HG02840 (cell line): ENCODE data around the gene PNCK.
"Not testable (repeated sequence)": the region's sequence is repeated elsewhere in the genome, so short reads cannot be mapped to it uniquely, and the experiment has no call there.

ENCODE experiments used
- ATAC-seq: cut with Tn5 transposase; IDR thresholded peaks from one replicate; pipeline ENCODE4 v1.9.1; 2021; ENCODE audit warnings: mild to moderate bottlenecking, moderate library complexity, moderate number of reproducible peaks; ENCODE audit not compliant: unreplicated experiment, low FRiP score

Gene PNCK

DNA sequence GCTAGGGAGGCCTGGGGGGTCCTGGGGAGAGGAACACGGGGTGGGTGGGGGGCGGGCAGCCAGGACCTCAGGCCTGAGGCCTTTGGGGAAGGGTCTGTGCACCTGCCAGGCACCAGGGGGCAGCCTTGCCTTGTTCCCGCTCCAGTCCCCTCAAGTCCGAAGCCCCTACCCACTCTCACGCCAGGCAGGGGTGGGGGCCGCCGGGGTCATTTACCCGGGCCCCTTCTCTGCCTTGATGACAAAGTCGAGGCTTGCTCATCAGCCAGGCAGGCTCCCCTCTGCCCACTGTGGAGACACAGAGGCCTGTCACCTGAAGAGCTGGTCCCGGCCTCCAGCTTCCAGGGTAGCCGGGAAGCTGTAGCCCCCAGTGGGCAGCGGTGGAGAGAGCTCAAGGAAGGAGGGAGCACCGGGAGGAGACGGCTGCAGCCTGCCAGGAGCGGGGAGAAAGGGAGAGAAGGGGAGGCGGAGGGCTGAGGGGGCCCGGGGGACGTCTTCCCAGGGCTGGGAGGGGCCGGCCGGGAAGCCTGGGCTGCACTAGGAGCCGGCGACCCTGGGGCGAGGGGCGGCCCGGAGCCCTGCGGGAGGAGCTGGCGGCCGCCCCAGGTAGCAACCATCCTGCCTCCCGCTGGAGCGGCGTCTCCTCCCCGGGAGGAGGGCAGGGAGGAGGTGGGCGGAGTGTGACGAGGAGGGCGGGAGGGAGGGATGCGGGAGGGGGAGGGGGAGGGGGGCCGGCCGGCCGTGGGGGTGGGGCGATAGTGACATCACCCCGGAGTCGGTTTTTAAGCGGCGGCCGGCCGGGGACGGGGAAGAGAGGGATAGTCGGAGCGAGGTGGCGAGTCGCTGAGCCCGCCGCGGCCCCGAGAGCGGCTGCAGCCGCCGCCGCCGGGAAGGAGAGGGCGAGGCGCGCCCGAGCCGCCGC, 13.8 kb upstream of the PNCK start, which contains the start of gene SLC6A8:
Gene SLC6A8, plus strand, starts transcription at position 806 of the 919 bp plus-strand sequence. CDS start 649 bp downstream, outside the sequence.
- ATAC-seq = no peak

DNA sequence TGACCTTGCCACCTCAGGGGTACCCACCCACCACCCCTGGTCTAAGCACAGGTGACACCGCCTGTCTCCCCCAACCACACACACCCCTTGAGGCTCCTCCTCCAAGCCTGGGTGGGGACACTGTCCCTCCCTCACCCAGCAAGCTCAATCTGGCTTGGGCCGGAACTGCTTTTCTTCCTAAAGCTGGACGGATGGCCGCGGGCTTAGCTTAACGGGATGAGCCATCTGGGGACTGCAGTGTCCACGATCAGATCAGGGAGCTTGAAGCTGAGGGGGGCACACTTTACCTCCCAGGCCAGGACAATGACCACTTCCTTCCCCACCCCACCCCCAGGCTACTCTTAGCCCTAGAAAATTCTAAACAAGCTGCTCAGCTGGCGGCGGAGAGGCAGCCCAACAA, 13.1 kb upstream of the PNCK start:
- no peak for ATAC-seq

DNA sequence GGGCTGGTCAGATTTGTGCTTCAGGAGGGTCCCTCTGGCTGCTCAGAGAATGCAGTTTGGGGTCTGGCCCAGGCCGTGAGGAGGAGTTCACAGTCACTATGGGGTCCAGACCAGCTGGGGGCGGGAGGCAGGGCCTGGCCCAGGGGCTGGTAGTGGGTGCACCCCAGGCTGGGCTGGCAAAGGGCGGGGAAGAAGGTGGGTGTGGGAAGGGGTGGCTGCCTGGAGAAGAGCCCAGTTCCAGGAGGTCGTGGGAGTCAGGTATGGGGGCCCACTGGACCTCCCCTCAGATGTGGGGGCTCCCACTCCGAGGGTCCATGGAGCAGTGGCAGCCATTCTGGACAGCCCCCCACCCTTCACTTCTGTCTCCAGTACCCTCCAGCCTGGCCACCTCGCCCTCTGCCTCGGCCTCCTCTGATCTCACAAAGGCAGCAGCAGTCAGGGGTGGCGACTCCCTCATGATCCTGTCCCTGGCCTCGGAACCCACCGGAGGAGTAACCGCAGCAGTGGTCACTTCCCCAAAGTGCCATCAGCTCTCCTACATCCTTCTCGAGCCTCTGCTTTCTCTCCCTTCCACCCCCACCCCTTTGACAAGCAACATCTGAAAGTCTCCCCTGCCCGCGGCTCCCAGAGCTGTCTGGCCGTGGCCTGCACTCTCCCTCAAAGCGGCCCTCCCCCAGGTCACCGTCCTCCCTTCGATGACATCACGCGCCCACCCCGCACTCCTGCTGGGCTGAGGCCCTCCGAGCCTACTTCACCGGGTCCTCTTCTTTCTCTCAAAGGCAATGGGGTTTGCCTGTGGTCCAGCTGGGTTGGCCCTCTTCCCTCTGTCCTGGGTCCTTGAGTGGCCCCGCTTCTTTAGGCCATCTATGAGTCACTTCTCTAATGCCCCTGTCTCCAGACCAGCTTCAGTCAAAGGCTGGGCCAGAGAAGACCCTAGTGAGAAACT, 12.4 kb upstream of the PNCK start:
- no peak for ATAC-seq

DNA sequence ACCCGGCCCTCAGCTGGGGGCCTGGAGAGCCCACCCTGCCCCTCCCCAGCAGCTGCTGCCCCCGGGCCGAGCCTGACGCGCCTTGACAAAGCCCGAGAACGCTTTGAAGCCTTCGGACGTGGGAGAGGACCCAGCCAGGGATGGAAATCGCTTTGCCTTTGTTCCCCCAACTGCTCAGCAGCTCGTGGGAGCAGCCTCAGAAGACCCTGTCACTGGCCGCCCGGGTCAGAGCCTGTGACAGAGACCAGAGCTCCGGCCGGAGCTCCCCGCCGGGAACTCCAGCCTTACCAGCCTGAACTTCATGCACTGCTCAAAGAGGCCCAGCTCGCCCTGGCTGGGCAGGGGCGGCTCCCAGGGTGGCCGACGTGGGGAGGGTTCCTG, 11.5 kb upstream of the PNCK start:
- ATAC-seq = no peak

DNA sequence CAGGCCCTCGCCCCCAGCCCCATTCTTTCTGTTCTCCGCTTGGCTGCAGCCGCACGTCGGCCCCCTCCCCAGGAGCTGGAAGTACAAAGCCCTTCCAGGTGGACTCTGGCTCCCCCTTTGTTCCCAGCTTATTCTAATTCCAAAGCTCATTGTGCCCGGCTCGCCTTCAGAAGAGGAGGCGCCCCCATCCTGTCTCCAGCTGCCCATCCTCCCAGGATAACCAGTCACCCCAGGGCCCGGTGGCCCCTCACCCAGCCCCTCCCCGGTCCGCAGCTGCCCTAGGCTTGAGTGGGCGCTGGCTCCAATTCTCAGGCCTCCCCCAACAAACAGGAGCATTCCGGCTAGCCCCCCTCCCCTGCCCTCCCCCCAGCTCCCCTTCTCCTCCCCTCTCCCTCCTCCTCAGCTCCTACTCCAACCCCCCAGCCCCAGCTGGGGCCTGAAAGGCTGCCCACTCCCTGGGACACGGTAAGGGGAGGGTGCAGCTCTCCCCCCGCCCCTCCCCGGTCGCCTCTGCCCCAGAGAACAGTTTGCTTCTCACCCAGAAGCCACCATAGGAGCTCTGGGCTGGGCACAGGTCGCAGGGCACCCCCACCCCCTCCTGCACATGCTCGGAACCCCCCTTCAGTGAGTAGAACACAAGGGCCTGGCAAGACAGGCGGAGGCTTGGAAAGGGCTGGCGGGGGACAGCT, 11.0 kb upstream of the PNCK start:
- ATAC-seq = no peak

DNA sequence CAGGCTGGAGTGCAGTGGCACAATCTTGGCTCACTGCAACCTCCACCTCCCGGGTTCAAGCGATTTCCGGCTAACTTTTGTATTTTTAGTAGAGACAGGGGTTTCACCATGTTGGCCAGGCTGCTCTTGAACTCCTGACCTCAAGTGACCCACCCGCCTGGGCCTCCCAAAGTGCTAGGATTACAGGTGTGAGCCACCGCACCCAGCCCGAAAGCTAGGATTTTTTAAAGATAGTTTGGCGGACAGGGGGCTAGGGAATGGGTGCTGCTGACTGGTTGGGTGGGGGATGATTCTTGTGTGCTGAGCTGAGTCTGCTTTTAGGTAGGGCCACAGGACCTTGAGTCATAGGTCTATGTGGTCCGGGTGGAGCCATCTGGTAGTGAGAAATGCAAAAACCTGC, 9.9 kb upstream of the PNCK start:
- ATAC-seq = not testable (repeated sequence)

DNA sequence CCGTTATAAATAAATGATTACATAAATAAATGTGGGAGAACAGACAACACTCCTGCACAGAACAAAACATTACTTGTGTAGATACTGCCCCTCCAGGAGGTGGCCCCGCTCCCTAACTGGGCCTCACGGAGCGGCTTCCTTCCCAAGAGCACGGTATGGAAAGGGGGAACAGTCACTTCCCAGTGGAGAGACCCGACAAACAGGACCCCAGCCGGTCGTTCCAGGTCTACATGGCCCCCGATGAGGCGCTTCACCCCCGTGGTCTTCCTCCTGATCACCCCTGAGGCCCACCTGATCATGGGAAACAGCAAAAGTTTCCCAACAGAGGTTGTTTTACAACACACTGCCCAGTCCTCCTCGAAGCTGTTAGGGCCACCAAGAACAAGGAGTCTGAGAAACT, 7.6 kb upstream of the PNCK start:
- no peak for ATAC-seq

DNA sequence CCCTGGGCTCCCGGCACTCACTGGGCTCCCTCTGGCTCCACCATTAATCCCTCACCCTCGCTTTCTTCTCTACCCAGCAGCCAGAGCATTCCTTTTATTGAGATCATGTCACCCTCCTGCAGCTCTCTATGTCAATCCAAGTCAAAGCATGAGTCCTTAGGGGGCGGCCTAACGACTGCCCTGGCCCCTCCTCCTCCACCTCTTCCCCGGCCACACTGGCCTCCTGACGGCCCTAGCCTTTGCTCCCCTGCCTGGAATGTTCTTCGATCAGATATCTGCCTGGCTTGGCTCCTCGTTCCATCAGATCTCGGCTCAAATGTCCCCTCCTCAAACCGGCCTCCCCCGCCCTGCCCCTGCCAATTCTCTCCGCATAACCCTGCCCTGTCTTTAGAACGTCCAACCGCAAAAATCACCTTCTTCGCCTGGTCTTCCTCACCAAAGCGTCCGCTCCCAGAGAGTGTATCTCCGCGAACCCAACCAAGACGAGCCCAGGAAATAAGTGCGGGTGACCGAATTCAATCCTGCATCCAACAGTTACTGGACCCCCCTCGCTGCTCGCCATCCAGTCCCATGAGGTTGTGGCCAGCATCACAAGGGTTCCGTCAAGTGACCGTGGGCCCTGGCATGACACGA, 722 bp upstream of the PNCK start:
- no peak for ATAC-seq

DNA sequence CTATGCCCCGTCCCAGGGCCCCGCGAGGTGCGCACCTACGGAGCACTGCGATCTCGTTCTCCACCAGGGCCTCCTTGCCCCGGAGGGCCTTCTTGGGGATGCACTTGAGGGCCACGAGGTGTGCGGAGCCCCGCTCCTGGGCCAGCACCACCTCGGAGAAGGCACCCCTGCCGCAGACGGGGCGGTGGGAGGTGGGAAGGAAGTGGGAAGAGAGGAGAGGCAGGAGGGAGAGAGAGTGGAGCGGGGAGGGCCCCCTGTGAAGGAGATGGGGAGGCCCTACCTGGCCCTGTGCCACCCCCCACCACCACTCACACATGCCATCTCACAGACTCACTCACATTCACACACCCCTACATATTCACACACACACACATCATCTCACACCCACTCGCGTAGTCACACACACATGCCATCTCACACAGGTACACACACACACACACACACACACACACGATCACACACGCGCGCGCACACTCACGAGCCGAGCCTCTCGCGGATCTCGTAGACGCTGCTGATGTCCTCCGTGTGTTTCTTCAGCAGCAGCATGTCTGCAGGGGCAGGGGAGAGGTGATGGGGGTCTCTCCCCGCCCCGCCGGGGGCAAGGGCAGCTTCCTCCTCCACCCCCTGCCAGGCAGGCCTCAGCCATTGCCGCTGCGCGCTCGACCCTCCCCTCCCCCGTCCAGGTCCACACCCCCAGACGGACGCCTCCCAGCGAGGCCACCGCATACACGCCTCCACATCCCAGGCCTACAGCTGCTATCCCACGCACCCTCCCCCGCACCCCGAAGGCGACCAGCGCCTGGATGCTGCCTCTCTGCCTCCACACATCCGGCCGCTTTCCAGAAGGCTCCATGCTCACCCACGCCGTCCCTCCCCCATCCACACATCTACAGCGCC, 834 bp downstream of the PNCK start:
- ATAC-seq = no peak

DNA sequence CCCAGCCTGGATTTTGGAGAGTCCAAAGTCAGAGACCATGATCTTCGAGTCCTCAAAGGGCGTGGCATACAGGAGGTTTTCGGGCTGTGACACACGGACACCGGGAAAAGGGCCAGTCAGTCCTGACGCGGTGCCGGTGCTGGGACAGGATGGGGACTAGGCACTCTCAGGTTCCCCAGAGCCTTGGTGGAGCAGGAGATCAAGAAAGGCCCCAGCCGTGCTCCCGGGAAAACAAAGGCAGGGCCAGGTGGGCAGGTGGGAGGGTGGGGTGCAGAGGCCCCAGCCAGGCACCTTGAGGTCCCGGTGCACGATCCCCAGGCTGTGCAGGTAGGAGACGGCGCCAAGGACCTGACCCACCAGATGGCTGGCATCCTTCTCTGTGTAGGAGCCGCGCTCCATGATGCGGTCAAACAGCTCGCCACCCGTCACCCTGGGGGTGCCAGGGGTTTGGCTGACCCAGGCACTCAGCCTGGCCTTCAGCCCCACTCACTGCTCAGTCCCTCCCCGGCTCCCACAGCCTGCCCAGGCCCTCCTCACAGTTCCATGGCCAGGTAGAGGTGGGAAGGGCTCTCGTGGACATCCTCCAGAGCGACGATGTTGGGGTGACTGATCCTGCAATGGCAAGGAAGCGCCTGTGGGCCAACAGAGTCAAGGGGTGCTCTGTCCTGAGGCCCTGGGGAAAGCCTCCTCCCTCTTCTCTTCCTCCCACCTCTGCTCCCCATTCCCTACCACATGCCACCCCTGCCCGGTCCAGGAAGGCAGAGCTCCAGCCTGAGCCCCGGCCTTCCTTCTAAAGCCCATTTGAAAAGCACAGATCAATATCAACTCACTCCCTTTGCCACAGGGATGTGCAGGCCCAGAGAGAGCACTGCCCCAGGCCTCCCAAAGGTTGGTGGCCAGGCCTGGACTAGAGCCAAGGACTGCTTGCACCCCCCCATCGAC, 1.8 kb downstream of the PNCK start:
- no peak for ATAC-seq

DNA sequence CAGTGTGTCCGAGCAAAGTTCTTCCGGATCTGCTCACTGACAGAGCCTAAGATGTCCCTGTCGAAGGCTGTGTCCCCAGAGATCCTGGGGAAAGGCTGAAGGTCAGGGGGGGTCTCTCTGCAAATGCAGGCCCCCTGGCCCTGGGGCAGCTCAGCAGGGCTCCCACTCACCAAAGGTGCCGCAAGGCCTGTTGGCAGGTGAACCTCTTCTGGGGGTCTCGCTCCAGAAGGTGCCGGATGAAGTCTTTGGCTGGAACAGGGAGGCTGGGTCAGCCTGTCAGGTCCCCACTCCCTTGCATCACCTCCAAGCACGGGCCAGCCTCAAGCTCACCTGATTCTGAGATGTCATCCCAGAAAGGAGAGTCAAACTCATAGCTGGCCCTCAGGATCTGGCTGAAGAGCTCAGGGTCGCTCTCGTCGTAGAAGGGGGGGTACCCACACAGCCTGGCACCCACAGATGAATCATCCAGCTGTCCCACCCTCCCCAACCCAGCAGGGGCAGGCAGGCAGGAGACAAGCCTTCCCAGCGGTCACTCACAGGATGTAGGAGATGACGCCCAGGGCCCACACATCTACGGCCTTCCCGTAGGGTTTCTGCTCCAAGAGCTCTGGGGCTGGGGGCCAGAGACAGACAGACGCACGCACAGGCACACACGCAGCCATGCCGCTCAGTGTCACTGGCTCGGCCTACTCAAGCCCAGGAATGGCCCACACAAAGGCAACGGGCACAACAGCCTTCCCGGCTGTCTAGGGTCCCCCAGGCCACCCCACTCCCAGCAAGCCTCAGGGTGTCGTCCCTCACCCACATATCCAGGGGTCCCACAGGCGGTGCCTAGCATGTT, 2.6 kb downstream of the PNCK start:
- ATAC-seq = no peak

DNA sequence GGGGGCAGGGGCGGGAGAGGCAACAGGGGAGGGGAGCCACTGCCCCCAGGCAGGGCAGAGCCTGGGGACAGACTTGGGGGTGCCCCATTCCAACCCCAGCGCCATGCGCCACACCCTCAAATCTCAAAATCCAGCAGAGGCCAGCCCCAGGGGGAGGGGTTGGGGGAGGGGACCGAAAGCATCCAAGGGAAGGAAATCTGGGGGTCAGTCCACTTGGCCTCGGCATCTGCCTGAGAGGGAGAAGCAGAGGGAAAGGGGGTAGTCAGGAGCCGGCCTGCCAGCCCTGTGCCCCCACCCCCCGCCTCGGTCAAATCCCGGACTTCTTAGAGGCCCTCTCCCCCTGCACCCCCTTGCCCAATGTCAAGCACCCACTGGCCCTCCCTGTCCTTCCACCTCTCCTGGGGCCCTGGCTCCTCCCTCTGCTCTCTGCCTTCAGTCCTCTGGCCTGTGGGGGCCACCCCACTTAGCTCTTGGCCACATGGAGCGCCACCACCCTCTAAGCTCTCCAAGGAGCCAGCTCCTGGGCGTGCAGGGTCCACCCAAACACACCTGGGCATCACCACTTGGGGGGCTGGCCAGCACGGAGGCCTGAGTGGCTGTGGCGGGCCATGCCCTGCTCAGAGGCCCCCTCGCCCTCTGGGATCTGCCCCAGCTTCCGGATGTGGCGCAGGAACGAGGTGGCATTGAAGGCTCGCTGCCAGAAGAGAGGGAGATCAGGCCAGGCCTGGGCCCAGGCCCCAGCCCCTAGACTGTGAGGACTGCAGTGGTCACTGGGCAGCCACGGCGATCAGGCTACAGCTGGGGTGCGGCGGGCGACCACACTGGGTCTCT, 3.5 kb downstream of the PNCK start:
- ATAC-seq = no peak

DNA sequence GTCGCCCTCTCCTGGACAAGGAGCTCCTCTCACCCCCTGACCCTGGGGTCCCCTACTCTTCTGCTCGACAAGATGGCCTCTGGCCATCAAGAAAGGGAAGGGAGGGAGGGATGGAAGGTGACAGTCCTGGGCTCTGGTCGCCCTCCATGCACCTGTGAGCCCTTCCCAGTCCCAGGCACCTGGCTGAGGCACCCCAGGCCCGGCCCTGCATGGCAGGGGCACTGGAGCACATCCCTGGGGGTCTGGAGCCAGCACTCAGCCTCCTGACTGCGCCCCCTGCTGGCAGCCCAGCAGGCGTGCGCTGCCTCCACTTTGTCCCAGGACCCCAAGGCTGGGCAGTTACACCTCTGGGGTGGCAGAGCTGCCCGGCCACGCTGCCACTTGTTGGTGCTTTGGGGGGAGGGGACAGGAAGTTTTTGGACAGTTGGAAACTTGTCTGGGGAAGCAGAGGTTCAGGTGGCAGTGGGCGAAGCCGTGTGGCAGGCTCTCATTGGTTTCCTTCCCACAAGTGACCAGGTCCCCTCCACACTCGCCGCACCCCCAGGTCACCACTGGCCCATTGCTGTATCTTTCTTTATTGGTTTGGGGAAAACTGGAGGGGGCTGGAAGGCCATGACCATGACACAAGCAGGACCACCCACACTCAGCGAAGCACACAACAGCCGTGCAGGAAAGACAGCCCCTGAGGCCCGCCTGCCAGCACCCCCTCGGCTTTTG, 4.3 kb downstream of the PNCK start:
- no peak for ATAC-seq

DNA sequence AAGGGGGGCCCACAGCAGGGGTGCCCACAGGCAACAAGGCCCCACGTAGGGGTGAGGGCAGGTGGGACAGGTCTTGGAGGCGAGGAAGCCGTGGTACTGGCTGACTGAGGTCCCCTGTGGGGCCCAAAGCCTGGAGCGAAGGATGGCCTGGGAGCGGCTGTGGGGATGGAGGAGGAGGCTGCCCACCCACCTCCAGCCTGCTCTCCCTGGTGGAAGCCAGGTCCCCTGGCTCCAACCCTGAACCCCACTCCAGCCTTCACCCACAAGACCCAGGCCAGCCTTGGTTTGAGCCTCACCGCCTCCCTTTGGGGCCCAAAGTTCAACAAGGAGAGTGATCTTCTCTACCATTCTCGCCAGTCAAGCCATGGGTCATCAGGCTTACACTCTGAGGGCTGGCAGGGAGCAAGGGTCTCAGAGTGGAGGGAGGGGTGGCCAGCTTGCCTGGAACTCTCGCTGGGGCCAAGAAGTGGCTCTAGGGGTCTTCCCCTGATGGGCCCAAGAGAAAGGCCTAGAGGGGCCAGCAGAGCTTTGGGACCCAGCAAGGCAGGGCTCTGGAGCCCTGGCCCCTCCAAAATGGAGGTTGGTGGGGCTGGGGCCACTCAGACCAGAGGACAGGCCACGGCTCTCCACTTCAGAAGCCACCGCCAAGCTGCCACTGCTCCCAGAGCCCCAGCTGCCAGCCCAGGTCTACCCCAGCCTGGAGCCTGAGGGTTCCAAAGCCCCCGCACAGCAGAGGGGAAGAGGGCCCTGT, 5.0 kb downstream of the PNCK start:
- no peak for ATAC-seq

DNA sequence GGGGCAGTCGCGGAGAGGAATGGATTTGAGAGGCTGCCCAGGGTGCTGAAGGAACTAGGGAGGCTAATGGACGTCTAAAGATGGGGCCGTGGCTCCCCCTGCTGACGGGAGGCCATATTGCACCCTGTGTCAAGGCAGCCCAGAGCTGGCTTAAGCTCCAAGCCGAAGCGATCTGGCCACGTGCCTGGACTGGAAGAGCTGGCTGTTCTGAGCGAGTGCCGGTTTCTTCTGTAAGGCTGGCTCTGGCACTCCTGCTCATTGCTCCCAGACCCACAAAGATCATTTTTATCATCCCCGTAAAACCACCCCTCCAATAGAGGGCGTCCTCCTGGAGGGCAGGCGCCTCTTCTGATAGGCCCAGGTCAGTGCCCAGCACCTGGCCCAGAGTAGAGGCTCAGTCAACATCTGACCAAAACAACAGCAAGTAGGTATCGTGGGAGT, 5.6 kb downstream of the PNCK start:
- ATAC-seq = no peak
